CD4-positive, alpha-beta T cell treated with Interleukin-12 subunit alpha and Interleukin-12 subunit beta, for 1 hour (primary cell): ENCODE data around the gene CCR4.
"Not testable (repeated sequence)": the region's sequence is repeated elsewhere in the genome, so short reads cannot be mapped to it uniquely, and the experiment has no call there.

Source experiments
- DNase-seq: peaks from one replicate; pipeline ENCODE4 v3.0.0-alpha.2; 2020

Gene CCR4

DNA sequence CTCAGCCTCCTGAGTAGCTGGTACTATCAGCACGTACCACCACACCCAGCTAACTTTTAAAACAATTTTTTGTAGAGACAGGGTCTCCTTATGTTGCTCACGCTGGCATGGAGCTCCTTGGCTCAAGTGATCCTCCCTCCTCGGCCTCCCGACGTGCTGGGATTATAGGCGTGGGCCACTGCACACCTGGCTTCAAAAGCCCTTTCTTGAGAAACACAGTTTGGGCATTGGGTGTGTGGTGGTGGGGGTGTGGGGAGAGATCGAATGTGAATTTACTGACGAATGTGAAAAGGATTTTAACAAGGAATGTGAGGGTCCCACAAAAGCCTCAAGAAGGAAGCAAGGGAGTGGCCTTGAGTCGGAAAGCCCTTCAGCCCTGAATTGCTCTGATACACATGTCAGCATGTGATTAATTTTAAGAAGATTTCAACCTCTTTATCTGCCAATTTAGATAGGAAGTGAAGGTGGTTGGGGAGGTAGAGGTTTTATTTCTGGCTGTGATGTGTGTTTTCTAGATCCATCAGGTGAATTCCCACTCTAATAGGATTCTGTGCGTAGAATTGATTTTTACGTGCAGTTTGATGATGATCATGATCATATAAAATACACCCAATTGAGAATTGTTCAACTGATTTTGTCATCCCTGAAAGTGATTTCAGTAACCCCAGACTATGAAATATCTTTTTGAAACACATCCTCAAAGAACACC, 1.1 kb downstream of the CCR4 start:
- peak; percentile 29 for DNase-seq

DNA sequence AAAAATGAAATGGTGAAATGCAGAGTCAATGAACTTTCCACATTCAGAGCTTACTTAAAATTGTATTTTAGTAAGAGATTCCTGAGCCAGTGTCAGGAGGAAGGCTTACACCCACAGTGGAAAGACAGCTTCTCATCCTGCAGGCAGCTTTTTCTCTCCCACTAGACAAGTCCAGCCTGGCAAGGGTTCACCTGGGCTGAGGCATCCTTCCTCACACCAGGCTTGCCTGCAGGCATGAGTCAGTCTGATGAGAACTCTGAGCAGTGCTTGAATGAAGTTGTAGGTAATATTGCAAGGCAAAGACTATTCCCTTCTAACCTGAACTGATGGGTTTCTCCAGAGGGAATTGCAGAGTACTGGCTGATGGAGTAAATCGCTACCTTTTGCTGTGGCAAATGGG, 3.1 kb downstream of the CCR4 start:
- no peak for DNase-seq

DNA sequence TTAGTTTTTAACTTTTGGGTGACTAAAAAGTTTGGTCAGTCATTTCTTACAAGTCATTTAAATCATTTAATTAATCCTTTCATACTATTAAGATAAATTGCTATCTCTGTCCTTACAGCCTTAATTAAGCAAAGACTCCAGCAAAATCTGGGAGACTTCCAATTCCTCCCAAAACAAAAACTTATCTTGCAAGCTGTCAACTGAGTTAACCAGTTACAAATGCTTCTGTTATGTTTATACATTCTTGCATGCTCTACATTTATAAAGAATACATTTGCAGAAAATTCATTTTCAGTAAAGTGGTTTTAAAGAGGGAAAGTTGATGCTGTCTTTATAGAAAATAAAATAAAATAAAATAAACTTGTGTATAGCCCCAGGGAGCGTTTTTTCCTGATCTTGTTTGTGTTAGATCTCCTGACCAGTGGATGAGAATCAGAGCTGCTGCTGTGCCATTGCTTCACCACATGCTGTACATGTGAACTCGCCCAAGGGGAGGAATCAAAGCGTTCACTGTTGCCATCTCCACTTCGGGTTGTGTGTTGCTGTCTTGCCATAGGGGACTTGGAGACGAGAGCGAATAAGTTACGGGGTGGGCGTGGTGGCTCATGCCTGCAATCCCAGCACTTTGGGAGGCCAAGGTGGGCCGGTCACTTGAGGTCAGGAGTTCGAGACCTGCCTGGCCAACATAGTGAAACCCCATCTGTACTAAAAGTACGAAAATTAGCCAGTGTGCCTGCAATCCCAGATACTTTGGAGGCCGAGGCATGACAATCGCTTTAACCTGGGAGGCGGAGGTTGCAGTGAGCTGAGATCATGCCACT, 5.5 kb downstream of the CCR4 start:
- no peak for DNase-seq

DNA sequence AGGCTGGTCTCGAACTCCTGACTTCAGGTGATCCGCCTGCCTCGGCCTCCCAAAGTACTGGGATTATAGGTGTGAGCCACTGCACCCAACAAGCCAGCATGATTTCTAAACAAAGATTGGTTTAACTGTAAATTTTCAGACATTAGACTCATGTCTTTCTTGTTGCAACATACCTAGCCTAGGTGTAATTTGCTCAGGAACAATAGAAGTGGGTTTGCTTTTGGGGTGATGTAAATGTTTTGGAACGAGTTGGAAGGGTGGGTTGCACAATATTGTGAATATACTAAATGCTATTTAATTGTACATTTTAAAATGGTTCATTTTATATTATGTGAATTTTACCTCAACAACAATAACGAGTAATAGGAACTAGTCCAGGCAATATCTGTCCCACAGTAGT, 7.1 kb downstream of the CCR4 start:
- no peak for DNase-seq

DNA sequence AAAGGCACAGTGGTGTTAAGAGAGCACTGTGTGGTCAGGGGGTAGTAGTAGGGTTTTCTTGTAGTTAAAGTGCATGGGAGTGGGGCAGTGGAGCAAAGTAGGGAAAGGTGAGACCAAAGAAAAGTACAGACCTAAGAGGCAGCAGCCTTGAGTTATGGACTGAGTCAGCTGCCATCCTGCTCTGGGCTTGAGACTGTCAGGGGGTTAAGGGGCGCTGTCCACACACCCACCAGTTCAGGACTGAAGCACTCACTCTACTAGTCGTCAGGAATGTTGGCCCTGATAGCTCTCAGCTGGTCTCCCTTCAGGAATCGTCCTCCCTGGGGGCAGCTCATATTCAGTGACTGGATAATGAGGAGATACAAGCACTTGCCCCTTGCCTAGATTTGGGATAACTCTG, 7.9 kb downstream of the CCR4 start:
- DNase-seq = no peak

DNA sequence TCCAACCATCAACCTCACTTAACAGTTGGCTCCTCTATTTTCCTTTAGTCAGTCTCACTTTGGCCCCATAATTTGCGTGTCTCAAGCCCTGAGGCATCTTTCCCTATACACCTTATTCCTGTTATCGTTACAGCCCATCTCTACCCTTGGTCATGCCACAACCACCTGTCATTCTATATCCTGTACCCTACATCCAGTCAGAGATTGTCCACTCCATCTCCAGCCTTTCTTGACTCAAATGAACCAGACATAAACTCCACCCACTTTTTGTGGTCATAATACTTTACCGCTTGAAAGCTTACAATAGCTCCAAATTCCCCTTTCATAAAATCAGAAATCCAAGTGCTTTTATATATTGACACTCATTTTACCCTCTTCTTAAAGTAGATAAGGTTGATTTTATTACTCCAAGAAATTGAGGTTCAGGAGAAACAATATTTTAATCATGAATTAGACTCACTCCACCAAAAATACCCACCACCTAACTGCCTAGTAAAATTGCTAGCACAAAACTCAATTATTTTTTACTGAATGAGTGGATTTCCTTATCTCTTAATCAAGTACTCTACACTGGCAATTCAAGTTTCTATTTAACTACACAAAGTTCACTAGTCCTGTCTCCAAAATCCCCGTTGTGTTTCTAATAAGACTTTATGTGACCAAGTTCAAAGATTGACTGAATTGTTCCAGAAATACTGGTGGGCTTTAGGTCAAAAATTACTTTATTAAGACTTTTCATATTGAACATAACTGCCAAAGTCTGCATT, 9.1 kb downstream of the CCR4 start:
- DNase-seq = peak; percentile 49

DNA sequence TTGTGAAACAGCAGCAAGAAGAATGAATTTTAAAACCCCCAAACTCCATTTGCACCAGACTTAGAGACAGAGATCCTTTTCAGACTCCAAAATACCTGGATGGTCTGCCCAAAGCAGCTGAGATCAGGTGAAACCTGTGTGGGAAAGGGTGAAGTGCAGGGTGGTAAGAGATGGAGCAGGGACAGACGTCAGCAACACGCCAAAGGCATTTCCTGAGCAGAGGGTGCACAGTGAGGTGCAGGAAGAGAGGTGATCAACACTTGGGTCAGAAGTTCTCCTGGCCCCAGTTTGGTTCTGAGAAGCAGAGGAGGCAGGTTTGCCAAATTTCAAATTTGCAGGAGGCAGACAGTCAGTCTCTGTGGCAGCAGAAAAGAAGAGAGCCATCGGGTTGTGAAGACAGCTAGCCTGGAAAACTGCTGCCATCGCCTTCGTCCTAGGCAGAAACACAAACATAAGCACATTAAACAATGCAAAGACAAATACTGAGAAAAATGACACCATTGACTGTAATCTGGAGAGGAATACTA, 9.8 kb downstream of the CCR4 start:
- DNase-seq = peak; percentile 32

DNA sequence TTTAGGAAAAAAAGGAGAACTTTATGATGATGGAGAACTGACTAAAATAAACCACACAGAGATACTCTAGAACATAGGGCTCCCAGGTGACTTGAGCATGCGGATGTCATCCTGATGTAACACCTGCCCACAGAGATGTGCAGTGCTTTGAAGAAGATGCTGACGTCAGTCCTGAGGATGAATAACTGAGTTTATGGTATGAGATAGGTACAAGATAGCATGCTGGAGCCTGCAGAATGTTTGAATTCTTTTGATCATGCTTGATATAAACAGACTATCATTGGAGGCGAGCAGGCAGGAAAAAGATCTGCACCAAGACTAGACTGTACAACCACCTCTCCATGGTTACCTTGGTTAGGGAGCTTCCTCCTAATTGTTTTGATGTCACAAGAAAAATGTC, 12.4 kb downstream of the CCR4 start:
- DNase-seq = peak; percentile 60

DNA sequence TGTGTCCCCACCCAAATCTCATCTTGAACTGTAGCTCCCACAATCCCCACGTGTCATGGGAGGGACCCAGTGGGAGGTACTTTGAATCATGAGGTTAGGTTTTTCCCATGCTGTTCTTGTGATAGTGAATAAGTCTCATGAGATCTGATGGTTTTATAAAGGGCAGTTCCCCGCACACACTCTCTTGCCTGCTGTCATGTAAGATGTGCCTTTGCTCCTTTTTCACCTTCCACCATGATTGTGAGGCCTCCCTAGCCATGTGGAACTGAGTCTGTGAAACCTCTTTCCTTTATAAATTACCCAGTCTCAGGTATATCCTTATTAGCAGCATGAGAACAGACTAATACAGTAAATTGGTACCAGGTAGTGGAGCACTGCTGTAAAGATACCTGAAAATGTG, 13.3 kb downstream of the CCR4 start:
- not testable (repeated sequence) for DNase-seq

DNA sequence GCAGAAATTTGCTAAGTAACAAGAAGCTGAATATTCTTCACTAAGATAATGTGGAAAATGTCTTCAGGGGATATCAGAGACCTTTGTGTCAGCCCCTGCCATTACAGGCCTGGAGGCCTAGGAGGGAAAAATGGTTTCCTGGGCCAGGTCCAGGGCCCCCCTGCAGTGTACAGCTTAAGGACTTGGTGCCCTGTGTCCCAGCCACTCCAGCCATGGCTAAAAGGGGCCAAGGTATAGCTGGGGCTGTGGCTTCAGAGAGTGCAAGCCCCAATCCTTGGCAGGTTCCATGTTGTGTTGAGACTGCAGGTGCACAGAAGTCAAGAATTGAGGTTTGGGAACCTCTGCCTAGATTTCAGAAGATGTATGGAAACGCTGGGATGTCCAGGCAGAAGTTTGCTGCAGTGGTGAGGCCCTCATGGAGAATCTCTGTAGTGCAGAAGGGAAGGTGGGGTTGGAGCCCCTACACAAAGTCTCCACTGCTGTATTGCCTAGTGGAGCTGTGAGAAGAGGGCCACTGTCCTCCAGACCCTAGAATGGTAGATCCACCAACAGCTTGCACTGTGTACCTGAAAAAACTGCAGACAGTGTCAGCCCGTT, 14.3 kb downstream of the CCR4 start:
- not testable (repeated sequence) for DNase-seq

DNA sequence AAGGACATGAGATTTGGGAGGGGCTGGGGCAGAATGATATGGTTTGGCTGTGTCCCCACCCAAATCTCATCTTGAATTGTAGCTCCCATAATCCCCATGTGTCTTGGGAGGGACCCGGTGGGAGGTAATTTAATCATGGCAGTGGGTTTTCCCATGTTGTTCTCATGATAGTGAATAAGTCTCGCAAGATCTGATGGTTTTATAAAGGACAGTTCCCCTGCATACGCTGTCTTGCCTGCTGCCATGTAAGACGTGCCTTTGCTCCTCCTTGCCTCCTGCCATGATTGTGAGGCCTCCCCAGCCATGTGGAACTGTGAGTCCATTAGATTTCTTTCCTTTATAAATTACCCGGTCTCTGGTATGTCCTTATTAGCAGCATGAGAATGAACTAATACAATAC, 15.2 kb downstream of the CCR4 start:
- not testable (repeated sequence) for DNase-seq

DNA sequence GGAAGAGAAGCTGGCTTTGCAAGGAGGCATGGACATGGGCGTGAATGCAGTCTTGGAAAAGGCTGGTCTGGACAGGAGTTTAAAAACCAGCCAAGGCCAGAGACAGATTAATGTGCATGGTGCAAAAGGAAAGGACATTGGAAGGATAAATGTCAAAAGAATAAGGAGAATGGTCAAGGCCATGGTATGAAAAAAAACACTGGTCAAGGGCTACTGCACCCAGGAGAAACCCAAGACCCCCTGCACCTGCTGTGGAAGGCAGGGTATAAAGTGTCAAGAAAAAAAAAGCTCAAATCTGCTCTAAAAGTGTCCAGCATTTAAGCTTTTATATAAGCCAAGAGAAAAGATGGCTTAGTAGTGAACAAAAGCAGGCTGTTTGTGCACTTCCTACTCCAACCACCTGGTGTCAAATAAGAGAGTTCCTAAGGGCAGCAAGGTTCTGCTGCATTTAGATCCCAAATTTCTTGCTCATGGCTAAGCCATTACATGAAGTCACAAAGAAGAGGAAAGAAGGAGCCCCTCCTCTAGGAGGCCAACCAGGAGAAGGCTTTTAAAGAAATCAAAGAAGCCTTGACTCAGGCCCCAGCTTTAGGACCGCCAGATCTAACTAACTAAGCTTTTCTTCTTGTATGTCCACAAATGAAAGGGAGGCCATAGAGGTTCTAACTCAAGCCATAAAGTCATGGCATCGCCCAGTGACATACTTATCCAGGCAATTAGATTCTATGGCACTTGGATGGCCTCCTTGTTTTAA, 16.9 kb downstream of the CCR4 start:
- no peak for DNase-seq

DNA sequence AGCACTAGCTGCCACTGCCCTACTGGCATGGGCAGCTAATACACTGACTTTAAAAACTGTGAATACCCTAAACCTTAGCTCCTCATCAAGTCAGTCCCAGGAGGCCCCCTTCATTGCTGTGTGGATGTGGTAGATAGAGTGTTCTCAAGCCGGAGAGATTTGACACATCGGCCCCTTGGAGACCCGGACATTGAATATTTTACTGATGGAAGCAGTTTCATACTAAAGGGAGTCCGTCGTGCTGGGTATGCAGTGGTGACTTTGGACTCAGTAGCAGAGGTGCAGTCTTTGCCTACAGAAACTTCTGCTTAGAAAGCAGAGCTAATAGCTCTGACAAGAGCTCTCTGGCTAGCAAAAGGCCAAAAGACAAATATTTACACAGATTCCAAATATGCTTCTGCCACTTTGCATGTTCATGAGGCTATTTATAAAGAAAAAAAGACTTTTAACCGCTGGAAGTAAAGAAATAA, 17.5 kb downstream of the CCR4 start:
- no peak for DNase-seq

DNA sequence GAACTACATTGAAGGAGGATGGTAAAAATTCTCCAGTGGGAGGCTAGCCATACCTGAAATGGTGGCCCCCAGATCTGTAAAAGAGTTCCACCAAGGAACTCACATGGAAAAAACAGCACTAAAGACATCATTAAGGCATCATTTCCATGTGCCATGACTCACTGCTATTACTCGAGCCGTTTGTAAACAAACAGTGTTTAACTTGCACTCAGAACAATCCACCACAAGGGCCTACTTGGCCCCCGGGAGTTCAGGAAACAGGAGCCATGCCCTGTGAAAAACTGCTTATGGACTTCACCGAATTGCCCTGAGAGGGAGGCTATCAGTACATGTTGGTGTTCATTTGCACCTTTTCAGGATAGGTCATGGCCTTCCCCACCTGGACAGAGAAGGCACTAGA, 18.2 kb downstream of the CCR4 start:
- DNase-seq = no peak

DNA sequence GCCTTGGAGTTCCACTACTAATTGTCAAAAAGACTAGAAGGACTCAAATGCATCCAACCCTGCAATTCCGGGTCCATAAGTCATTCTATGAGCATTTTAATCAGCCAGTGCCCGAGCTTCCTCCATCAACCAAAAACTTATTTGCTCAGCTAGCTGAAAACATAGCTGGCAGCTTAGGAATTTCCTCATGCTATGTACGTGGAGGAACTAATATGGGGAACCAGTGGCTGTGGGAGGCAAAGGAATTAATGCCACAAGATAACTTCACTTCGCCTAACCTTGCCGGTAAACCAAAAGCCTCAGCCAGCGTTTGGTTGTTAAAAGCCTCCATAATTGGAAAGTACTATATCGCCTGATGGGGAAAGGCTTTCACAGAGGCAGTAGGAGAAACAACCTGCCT, 19.8 kb downstream of the CCR4 start:
- DNase-seq = not testable (repeated sequence)

DNA sequence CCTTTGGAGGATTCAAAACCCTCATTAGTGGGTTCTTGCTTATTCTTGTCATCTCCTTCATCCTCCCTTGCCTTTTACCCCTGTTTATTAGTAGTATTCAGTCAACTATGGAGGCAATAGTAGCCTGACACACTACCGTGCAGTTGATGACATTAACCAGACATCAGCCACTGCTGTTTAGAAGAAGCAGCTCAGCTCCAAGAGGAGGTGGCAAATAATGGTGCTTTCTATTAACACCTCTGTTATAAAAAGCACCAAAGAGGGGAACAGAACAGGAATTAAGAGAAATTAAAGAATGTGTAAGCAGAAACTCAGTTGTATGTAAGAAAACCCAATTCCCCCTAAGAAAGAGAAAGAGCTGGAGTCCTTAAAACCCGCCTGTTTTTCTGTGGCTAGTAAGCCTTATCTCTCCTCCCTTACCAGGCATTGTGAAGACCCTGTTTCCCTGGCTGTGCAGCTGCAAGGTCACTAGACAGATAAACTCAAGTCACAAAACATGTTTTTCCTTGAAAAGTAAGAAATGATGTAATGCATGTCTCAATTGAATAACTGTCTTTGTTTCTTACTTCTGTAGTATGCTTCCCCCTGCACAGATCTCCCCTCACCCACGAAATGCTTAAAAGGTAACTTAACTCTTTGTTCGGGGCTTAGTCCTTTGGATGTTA, 21.2 kb downstream of the CCR4 start:
- no peak for DNase-seq

DNA sequence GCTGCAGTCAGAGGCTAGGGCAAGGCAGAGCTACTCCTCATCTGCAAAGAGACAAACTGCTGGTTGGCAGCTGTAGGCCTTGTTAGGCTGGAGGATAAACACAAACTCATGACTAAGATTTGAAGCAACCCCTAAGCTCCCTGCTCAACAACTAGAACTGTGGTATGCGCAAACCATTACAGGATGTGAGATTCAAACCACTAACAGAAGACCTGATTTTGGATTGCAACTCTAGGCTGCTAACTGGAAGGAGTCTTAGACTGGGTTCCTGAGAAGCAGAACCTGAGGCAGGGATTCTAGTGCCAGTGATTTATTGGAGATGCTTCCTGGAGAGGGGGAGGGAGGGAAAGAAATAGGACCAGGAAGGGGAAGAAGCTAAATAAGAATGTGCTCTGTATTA, 22.5 kb downstream of the CCR4 start:
- peak; percentile 51 for DNase-seq

DNA sequence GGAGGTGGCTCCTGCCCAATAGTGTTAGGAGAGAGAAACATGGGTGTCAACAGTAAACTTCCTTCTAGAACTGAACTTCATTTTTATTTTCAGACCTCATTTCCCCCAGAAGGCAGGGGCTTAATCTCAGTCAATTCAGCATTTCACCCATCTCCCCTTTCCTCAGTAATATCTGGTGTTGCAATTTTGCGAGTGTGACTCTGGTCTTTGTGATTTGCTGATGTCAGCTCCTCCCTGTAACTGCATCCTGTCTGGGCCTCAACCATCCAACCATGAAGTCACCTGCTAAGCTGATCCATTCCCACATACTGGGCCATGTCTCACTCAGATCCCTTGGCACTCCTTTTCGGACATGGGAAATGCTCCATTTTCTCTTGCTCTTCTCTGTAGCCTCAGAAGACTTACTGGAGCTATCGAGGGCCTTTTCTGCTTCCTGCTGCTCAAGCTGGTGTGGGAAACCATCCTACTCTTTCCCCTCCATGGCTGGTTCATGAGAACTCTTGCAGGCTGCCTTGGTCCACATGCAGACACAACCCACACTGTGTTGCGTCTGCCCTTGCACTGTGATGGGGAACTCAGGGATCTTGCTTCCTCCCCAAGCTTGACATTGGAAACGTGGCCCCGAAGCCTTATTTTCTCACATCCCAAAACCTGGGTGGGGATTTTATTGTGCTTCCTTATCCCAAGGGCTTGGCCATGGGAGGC, 24.6 kb downstream of the CCR4 start:
- no peak for DNase-seq

DNA sequence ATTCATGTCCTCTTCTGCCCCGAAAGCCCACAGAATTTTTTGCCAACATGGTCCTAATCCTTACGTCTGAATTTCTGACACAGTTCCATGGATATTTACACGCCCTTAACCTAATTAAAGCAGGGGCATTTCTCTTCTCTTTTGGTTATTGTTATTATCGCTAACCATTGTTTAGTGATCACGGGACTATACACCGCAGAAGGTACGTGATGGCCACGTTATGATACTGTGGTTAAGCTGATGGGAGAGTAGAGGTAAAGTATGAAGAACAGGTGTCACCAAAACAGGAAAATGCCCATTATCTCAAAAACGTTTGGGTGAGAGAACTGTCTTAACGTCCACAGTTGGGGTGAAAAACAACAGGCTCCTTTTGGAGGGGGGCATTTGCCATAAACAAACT, 26.4 kb downstream of the CCR4 start:
- DNase-seq = no peak

DNA sequence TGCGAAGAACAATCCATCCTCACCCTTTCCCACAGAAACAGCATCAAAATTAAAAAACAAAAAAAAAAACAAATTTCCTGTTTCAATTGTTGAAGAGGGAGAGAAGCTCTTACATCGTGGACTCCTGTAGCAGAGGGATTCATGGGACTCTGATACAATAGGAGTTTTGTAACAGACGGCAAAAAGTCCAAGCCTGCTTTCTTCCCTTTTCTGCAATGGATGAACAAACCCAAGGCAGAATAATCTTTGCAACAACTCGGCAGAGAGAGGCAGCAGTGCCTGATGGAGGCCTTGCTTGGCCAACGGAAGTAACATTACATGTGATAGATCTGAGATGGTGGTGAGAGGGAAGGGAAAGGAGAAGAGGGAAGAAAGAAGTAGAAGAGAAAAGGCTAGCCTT, 26.9 kb downstream of the CCR4 start:
- DNase-seq = no peak

DNA sequence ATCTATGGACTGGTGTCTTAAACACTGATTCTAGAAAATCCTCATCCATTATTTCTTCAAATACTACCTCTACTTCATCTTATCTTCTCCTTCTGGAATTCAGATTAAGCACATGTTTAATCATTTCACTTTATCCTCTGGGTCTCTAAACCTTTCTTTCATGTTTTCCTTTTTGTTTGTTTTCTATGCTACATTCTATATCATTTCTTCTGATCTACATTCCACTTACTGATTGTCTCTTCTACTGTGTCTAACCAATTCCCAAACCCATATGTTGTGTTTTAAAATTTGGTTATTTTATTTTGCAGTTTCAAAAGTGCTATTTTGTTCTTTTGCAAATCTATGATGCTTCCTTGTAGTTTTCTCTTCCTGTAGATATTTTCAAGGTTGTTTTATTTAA, 31.7 kb downstream of the CCR4 start:
- DNase-seq = no peak
